Activated CD8-positive, alpha-beta memory T cell treated with anti-CD3 and anti-CD28 coated beads for 4 hours (primary cell): Measurements from ENCODE around the gene PKD2.
"Not testable (repeated sequence)": the region's sequence is repeated elsewhere in the genome, so short reads cannot be mapped to it uniquely, and the experiment has no call there.

ENCODE experiments used
- DNase-seq, 2 donors: peaks; one replicate each; pipeline ENCODE4 v3.0.0-alpha.2; 2020; ENCODE audit warnings: low read depth in 2 of 2

Gene PKD2

DNA sequence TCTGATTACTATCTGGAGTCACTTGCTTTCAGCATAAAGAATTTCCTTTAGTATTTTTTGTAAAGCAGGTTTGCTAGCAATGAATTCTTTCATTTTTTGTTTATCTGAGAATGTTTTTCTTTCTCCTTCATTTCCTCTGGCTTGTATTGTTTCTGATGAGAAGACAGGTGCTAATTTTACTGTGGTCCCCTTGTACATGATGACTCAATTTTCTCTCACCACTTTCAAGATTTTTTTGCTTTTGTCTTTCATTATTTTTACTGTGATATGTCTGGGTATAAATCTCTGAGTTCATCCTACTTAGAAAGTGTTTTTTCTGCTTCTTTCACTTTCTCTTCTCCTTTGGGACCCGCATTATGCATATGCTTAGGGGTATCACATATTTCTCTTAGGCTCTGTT is 62.6 kb downstream of the PKD2 start:
- no peak for DNase-seq

DNA sequence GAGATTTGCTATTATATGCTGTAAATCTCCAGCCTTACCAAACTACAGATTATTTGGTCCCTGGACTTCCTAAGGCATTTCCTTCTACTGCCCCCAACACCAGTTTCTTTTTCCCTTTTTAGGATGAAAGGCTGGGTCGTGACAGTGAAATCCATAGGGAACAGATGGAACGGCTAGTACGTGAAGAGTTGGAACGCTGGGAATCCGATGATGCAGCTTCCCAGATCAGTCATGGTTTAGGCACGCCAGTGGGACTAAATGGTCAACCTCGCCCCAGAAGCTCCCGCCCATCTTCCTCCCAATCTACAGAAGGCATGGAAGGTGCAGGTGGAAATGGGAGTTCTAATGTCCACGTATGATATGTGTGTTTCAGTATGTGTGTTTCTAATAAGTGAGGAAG is 67.9 kb downstream of the PKD2 start:
- DNase-seq, result no peak

DNA sequence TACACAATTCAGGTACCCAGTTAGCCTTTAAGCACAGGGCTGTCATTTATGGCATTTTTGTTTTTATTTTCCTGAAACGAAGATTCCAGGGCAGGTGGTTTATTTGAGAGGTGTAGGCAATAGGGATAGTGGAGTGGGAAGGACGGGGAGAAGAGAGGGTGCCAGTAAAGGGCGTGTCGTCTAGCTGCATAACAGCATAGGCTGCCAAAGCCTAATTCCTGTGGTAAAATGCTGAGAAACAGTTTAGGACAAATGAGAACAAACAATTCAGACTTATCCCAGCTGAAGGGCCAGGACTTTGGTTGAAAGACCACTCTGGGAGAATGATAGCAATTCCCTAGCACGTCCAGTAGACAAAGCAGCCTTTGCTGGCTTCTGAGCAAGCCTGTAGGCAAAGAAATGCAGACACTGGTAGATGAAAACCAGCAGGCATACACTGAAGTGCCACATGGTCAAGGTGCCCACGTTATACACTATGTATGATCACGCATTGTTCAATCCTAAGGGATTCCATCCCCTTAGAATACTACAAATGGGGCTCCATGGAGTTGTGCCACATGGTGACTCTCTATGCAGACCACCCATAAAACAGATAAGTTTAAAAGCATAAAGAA is 70.6 kb downstream of the PKD2 start:
- DNase-seq, result no peak

DNA sequence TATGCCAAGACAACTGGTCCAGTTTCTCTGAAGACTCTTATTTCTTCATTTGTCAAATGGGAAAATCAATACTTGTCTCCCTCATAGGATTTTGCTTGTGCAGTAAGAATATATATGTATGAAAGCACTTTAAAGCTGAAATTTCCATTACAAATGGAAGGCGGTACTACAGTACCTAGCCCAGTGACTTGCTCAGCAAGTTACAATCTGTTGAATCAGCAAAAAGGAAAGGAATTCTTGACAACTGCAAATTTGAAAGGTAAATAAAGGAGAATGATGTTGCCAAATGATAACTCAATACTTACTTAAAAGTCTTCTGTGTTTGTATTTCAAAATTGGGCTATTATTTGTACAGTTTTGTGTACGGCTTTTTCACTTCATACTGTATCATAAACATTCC is 71.1 kb downstream of the PKD2 start:
- DNase-seq, result no peak

DNA sequence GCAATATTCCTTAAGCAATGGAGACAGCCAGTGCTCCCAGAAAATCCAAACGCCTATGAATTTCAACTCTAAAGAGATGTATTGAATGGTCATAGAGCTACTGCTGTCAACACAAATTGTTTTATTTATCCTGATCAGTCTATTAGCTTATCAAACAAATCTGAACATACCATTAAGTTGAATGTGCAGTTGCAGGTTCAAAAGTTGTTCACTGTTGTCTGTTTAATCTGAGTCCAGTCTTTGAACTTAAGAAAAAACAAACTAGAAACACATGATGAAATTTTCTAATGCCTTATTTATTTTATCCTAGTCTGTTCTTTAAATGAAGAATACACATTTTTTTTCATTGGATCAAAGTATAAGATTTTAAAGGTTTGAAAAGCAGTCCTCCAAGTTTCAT is 73.2 kb downstream of the PKD2 start:
- no peak for DNase-seq

DNA sequence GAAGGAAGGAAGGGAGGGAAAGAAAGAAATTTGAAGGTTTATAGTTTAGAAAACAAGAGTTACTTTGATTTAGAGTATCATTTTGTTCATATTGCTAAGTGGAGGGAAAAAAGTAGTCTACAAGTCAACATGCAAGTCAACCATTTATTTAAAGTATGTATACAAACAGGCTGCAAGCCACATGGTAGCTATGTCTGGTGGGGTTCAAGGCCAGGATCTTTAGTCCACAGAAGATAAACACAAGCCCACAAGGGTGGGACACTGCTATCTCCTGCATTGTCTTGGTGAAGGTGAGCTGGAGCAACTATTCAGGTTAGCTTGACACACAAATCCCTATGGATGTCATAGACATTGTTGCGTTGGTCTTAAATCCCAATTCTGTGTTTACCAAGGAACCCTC is 79.6 kb downstream of the PKD2 start:
- DNase-seq, result no peak

DNA sequence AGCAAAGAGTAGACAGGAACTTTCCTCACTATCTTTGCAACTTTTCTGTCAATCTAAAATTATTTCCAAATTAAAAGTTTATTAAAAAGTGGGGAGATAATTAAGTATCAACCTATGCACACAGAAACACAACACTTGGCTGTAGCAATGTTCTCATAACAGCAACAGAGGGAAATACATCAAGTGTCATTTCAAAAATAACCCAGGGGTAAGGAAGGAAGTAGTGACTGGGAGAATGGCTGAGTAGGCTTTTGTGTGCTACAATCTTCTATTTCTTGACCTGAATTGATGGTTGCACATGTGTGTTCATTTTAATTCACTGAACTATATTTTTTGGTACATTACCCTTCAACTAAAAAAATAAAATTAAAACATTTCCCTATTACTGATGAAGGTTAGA is 83.5 kb downstream of the PKD2 start:
- no peak for DNase-seq

DNA sequence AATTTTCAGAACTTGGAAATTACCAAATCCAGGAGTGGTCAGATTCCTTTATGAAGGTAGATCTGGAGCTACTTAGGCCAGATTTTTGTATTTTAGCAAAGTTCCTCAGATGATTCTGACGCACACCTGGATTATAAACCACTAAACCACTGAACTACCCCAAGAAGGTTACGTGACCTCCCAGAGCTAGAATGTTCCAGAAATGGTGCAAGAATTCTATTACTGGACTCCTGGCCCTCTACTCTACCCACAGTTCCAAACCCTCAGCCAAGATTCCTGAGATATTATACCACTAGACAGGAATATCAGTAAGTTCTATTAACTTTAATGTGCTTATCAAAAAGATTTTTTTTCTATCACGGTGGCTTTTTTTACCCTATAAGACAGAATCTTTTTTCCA is 83.9 kb downstream of the PKD2 start:
- DNase-seq, result no peak

DNA sequence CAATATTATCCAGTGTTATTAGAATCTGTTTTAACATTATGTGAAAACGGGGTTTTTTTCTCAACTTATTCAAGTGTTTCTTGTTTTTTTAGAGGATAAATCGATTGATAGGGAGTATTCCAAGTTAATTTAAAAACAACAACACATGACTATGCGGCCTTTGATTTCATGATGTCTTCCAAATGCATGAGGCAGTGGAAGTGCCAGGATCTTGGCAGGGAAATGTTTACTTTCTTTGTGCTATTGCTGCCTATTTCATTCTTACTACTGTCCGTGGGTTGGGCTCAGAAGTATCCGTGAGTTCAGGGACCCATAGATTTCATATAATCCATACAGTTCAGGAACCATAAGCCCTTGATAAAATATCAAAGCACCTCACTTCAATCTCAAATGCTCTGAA is 86.4 kb downstream of the PKD2 start:
- DNase-seq, result no peak

DNA sequence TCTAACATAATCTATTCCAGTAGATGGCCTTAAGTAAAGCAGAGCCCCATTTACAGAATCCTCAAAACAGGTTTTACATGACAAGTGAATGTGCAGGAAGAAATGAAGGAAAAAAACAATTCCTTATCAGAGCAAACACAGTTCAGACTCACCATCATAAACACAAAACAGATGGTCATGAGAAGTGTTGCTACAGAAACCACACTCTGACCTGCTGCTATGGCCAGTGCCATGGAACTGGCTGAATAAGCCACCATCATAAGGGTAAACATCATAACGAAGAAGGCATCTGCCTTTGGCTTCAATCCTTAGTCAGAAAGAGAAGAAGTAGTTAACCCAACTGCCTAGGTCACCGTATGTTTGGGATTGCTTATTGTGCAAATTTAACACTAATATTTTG is 89.9 kb downstream of the PKD2 start:
- no peak for DNase-seq

DNA sequence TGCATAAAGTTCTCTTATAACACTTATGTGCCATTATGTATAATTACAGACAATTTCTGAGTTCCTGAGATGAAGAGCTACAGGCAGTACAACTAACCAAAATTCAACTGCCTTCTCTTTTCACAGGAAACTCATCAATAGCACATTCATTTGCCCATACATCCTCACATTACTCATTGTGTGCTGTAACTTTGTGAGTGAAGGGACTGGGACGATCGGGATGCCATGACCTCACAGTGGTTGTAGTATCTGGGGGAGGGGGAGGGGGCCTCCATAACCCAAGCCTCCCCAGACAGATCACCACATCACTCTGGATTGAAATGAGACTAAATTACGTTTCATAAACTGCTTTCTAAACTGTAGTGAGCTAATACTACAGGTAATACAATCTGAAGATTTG is 90.3 kb downstream of the PKD2 start:
- no peak for DNase-seq

DNA sequence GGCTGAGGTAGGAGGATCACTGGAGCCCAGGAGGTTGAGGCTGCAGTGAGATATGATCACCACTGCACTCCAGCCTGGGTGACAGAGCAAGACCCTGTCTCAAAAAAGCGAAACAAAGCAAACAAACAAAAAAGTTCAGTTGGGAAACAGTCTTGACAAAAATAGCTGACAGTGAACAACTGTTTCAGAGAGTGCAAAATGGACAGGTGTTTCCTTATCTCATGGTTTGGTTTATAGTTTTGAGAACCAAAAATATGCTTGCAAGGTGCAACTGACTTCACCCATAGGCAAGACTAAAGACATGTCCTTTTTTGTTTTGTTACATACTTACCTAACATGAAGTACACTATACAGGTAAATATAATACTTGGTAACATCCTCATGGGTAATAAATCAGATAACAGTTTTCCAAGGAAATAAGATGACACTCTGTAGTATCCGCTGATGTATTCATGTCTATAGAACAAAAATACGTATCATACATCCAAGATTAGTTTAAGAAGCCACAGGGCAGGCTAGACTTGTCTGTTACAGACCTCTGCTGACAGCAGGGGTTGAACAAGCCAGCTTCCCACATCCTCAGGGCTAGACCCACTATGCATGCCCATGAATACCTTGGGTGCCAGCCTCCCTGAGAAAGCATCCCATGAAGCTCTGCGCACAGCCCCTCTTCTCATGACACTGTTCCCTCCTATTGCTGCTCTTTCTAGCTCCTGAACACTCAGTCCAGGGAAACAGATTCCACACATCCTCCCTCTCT is 91.7 kb downstream of the PKD2 start:
- no peak for DNase-seq

DNA sequence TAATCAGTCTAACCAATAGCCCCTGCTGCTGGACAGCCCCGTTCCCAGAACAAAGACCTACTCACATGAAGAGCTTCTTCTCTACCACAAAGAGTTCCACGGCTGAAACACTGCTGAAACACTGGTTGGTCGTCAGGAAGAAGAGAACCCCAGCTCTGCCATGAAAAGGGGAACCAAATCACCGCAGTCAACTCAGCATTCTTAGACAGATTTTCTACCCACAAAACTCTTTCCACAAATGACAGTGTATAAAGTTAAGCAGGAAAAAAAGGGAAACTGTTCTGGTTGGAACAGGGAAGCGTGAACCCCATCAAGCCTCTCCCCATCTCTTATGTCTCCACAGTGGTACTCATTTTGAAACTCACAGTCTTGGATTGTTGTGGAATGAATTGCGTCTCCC is 93.7 kb downstream of the PKD2 start:
- no peak for DNase-seq

DNA sequence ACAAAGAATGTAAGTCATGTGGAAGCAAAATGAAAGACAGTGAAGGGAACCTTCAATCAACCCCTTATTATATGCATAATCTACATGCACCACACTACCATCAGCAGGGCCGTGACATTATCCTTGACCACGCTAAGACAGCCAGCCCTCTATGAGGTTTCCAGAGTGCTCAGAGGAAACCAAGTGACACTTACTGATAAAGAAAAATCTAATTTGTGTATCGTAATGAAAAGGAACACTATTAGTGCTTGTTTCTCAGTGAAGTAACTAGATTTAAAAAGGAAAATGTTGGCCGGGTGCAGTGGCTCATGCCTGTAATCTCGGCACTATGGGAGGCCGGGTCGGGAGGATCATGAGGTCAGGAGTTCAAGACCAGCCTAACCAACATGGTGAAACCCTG is 94.6 kb downstream of the PKD2 start:
- DNase-seq, result no peak

DNA sequence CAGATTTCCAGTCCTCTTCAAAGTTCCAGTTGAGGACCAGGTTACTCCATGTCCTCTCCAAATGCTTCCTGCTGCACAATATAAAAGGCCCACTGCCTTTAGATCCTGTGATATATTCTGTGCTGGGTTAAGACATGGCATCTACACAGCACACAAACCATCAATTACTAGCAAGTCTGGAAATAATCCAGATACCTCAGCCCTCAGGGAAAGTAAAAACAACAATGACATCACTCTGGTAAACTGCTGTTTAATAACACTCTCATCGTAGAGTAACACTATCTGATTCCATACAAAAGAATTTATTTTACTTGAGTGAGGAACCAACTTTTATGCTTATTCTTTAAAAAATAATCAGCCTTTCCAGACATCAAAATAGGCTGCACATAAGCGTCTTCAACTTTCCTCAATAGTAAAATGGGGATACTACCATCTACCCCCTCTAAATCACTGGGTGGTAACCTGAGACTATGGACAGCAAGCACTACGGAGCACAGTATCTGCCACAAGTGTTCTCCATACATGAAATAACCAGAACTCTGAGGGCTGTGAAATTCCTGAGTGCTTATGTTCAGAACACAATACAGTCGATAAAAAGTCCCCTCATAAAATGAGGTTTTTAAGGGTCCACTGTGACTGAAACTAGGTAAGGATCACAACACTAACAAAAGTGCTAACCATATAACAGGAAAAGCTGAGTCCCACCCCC is 97.6 kb downstream of the PKD2 start:
- no peak for DNase-seq

DNA sequence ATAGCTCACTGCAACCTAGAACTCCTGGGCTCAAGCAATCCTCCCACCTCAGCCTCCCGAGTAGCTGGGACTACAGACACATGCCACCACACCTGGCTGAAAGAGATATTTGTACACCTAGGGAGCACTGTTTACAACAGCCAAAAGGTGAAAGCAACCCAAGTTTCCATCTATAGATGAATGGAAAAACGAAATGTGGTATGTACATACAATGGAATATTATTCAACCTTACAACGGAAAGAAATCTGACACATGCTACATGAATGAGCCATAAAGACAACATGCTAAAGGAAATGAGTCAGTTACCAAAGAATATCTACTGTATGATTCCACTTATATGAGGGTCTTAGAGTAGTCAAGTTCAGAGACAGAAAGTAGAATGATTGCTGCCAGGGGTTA is 98.8 kb downstream of the PKD2 start:
- DNase-seq, result no peak

DNA sequence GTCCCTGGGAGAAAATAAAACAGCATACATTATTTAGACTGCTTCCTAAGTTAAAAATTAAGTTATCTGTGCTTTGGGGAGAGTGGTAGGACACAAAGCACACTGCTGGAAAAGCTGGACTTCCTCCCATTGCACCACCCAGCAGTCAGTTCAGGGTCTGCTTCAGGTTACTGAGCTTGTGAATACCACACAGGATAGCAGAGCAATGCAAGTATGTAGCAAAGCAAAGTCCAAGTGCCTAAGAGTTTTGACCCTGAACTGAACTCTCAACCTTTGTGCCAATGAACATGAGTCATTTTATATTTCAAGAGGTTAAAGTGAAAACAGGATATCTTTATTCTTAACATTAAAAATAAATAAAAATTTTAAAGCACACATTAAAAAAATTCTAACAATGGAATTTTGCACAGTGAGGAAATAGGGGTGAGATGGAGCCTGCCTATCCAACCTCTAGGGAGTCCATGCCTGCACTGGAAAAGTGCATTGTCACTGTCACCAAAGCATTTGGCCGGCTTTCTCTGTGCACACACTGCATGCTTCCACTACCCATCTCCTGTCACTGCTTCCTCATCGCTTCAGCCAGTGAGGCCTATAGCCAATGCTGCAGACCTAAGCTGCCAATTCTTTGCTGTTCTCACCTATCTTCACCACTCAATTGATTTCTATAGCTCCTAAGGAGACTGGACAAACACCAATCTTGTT is 100.1 kb downstream of the PKD2 start:
- DNase-seq, result no peak

DNA sequence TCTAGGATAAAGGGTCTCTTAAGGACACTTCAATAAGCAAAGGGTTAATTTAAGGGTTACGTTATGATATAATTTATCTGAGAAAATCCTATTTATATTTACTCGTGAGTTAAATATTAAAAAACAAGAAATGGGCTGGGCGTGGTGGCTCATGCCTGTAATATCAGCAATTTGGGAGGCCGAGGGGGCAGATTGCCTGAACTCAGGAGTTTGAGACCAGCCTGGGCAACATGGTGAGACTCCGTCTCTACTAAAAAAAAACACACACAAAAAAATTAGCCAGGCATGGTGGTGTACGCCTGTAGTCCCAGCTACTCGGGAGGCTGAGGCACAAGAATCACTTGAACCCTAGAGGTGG is 100.7 kb downstream of the PKD2 start:
- not testable (repeated sequence) for DNase-seq

DNA sequence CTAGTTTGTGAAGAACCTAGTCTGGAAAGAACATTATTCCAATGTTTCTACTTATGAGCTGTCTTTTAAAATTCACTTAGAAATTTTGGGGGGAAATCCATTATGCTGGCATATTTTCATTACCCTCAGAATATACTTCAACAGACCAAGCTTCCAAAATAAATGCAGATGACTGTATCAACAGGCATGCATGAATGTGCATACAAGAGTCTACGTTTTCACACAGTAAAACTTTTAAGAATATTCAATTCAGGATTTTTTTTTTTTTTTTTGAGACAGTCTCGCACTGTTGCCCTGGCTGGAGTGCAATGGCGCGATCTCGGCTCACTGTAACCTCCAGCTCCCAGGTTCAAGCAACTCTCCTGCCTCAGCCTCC is 101.3 kb downstream of the PKD2 start:
- no peak for DNase-seq

DNA sequence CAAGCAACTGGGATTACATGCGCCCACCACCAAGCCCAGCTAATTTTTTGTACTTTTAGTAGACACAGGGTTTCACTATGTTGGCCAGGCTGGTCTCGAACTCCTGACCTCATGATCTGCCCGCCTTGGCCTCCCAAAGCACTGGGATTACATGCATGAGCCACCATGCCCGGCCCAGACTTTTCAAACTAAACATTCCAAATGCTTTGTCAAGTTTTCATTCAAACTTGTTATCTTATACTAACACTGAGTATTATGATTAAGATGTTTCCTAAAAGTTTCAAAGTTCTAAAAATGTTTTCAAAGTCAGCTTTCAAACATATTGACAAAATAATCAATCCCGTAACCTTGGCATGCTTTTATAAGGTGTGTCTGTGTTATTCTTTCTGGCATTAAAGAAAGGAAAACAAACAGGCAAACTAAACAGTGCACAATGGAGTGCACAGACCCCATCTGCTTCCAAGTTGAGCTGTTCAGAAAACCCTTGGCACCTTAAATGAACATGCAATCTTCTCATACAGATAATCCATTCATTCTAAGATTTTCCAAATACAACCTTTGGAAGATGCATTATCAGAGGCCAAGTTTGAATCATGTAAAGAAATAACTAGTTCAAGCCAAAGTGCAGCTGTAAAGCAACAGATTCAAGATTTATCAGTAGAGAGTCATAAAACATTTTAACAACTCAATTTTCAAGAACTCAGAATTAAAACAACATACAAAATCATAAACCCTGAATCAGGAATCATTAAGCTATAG is 101.9 kb downstream of the PKD2 start:
- DNase-seq, result no peak

DNA sequence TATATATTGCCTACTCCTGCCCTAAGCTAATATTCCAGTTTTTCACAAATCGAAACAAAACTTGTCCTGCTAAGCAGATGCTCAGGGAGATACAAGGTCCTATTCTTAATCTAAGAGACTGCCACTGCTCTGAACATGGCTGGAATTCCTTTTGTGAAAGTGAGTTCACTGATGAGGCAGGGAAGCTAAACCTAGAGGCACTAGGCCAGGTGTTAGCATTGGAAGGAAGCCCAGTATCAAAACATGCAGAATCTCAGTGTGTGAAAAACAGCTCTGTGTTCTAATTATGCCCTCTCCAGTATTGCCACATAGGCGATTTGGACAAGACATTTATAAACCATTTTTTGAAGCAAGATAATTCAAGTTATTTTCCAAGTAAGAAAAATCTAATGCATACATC is 103.4 kb downstream of the PKD2 start:
- no peak for DNase-seq

DNA sequence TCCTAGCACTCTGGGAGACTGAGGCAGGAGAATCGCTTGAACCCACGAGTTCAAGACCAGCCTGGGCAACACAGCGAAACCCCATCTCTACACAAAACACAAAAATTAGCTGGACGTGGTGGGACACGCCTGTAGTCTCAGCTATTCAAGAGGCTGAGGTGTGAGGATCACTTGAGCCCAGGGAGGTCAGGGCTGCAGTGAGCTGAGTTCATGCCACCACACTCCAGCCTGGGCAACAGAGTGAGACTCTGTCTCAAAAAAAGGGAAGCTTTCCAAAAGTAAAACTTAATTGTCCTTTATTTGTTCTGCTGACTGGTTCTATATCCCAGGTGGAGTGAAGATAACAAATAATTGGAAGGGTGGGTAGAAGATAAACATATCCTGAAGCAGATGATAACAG is 105.4 kb downstream of the PKD2 start:
- DNase-seq, result no peak
